GM18498 (cell line): ENCODE results near the gene LYRM4.
"Not testable (repeated sequence)": the region's sequence is repeated elsewhere in the genome, so short reads cannot be mapped to it uniquely, and the experiment has no call there.

ENCODE experiments used
- ATAC-seq: cut with Tn5 transposase; IDR thresholded peaks from one replicate; pipeline ENCODE4 v1.9.1; 2021; ENCODE audit warnings: mild to moderate bottlenecking, moderate library complexity; ENCODE audit not compliant: unreplicated experiment

Gene LYRM4

GRCh38 chr6:5125152-5126006, 135.4 kb downstream of the LYRM4 start:
- no peak for ATAC-seq

- no peak for ATAC-seq
These were observed 136.2 kb downstream of the LYRM4 start for GRCh38 chr6:5124526-5124925.

DNA sequence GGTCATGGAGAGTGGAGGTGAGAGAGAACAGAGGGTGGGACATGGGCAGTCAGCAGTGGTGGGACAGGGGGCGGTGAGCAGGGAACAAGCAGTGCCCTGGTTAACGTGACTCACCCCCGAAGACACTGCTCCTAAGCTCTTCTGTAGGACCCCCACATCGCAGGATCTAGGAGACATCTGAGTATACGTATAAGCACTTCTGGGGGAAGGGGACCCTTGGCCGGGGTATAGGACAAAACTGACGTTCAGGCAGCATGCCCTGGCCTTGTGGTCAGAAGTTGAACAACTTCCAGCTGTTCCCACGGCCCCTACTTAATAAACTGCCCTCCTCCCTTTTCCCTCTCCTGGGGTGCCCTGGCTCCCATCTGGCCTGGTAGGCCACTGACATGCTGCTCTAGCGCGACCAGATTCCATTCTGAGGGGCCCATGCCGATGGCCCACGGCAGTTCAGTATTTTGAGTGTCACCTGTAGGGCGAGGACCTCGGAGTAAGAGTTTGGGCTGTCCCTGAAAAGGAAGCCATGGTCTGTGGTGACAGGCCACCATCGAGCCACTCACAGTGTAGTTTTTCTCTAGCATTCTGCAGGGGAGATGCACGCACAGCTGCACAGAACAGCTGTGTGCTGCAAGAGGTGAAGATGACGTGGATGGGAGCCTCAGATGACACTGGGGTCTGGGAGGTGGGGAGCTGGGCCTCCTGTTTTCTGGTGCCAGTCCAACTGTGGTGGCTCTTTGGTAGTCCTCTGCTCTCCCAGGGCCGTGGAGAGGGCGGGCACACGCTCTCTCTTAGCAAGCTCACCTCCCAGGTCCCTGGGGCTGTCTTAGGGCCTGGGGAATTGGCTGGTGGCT, 137.2 kb downstream of the LYRM4 start:
- ATAC-seq = no peak

DNA sequence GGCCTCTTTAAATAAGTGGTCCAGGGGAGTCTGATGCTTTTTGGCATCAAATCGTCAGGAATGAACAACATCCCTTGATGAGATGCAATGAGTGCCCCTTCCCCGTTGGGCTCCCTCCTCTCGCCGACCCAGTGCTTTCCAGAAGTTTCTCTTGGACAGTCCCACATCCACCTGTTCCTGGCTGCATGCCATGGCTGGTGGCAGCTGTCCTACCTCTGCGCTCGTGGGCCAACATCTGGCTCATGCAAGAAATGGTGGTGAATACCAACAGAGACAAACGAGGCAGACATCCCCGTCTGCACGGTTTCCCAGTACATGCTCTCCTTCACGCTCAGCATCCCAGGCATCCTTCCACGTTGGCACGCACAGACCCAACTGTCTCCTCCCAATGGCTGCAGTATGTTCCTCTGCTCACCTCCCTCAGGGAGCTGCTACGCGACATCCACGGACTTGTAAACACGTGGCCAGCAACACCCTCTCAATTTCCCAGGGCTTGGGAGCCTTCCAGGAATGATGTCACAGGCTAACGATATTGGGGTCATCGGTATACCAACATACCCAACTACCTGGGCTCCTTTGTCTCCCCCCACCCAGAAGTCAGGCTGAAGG, 138.1 kb downstream of the LYRM4 start:
- no peak for ATAC-seq

DNA sequence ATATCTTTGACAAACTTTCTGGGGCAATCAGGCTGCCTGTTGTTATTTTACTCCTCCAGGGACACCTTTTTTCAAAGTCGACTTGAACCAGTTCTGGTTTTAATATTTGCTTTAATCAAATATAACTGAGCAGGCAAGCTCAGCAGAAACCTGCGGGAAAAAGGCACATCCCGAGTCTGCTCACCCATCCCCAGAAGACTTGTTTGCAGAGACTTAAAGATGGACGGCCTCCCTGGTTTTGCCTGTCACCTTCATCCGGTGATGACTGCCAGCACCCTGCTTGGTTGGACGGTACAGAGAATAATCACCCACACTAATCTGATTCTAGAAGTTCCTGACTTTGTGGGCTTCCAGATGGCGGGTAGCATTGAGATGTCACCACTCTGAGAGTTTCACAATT, 138.8 kb downstream of the LYRM4 start:
- no peak for ATAC-seq

- ATAC-seq = no peak
These were observed 139.3 kb downstream of the LYRM4 start for GRCh38 chr6:5121479-5121878.

DNA sequence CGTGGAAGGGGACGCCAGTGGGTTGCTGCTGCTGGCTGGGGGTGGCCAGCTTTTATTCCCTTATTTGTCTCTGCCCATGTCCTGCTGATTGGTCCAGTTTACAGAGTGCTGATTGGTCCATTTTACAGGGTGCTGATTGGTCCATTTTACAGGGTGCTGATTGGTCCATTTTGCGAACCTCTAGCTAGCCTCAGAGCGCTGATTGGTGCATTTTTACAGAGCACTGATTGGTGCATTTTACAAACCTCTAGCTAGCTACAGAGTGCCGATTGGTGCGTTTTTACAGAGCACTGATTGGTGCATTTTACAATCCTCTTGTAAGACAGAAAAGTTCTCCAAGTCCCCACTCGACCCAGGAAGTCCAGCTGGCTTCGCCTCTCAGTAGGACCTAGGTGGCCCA, 140.2 kb downstream of the LYRM4 start:
- ATAC-seq = not testable (repeated sequence)

DNA sequence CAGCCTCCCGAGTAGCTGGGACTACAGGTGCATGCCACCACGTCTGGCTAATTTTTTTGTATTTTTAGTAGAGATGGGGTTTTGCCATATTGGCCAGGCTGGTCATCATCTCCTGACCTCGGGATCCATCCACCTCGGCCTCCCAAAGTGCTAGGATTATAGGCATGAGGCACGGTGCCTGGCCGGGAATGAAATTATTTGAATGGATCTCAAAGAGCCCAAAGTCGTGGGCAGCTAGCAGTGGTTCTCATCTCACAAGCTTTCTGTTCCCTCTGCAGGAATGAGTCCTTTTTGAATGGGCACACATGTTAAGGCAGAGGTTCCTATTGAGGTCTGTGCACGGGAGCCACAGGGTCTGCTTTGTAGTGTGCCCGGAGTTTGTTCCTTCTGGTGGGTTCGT, 140.7 kb downstream of the LYRM4 start:
- no peak for ATAC-seq

DNA sequence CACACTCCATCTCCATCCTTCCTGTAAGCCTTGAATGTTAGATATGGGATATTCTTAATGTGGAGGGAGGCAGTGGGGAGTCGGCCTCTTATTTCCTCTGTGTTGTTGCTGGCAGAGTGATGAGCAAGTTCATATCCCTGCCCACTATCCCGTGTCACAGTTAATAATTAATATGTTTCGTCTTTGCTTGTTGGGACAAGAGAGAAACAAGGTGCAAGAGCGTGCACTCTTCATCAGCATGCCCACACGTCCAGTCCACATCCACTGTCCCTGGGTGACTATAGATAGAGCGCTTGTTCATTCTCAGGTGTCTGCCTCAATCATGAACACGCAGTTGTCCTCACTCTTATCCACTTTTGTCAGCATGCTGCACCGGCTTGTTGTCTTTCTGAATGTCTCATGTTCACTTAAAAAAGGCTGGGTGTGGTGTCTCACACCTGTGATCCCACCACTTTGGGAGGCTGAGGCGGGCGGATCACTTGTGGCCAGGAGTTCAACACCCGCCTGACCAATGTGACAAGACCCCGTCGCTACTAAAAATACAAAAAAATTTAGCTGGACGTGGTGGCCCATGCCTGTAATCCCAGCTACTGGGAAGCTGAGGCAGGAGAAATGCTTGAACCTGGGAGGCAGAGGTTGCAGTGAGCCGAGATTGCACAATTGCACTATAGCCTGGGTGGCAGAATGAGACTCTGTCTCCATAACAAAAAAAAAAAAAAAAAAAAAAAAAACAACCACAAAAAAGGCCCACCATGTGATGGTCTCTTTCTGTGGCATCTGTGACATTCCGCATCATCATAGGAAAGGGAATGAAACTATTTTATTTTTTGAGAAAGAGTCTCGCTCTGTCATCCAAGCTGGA, 141.4 kb downstream of the LYRM4 start:
- no peak for ATAC-seq

DNA sequence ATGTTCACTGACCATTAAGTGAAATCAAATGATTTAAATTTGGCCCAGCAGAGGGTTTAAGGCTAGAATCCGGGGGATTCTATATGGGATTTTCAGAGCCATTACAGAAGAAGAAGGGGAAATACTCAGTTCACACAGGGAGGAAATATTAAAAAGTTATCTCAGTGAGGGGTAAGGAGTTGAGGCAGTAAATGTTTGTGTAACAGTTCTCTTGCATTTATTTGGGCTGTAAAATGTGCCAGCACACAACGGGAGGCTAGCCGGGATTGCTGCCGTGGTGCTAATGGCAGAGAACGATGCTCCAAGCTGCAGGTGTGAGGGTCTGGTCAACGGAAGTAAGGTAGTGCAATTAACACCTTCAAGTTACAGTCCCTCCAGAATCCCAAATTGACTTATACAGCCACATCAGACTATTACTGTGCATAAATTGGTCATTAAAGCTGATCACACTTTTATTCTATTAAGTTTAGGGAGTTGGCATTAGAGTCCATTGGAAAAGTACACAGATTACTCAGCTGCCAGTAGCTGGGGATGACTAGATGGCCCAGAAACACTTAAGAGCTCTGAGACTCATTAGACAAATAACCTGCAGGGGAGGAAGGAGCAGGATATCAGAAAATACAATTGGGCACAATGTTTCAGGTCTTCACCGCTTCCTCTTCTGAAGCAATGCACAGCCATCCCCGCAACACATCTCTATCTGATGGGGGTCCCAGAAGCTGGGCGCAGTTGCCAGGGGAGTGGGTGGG, 144.3 kb downstream of the LYRM4 start:
- no peak for ATAC-seq

DNA sequence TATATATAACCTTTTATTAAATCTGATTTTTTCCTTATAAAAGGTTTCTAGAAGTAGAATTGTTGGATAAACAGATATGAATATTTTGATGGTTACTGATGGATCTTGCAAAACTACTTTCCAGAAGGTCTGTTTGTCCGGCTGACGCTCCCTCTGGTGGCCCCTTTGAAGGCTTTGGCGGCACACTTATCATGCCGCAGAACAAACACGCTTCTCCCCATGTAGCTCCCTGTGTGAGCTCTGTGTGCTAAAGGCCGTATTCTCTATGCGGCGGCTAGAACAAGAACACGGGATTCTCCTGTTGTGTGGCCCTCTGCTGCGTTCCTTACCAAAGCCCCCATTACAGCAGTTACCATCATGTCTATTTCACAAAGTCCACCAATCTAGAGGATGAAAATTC, 145.6 kb downstream of the LYRM4 start:
- no peak for ATAC-seq

- ATAC-seq = no peak
These were observed 147.7 kb downstream of the LYRM4 start for GRCh38 chr6:5113096-5113495.

- ATAC-seq = no peak
These were observed 148.5 kb downstream of the LYRM4 start for GRCh38 chr6:5112066-5112799.

DNA sequence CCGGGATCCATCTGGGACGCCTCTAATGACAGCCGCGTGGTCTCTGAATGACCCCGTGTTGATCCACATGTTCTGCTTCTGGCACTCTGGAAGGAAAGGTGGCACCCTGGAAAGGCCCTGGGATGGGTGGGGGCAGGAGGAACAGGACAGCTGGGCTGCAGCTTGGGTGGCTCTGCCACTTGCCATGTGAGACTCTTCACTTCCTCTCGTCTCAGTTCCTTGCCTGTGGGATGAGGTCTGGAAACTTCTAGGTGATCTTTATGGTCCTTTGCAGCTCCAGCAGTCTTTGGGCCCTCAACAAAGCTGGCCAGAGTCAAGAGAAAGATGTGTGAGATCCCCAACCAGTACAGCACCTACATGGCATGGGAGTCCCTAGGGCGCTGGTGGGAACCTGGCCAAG, 149.1 kb downstream of the LYRM4 start:
- ATAC-seq = no peak

DNA sequence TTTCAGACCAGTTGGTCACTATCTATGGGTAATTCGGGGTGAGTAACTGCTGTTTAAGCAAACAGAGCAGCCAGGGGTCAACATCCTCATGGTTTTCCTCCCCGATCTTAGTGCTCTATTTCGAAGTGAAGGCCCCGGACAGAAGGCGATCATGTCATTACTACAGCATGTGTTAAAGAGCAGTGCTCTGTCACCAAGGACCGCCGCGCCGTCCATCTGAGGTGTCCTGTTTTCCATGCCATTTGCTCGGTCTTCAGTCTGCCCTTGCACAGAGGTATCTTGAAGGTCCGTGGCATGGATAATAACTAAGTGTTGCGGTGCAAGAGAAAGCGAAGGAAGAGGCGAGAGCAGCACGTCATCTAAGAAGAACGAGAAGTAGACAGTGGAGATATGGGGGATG, 150.5 kb downstream of the LYRM4 start:
- no peak for ATAC-seq

GRCh38 chr6:5109436-5109835, 151.3 kb downstream of the LYRM4 start:
- no peak for ATAC-seq

DNA sequence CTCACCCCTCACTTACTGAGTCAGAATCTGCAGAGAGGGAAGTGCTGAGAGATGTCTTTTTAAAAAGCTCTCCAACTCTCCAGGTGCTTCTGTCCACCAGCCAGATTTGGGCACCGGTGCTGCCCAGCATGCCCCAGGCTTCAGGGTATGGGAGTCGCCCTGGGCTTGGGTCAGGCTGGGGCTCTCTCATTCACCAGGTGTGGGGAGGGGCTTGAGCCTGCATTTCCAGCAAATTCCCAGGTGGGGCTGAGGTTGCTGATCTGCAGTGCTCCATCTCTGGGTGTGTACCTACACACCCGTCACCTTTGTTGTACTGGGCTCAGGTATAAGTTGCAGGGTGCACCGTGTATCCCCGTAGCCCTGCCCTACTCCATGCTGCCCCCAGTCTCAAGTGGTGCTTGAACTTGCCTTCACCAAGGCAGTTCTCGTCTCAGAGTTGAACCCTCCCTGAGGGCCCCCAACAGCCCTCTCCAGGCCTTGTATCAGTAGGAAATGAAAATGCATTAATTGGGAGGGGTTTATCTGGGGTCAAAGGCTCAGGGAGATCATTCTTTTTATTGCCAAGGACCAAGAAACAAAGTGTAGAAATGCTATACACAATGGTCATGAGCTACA, 152.1 kb downstream of the LYRM4 start:
- no peak for ATAC-seq

DNA sequence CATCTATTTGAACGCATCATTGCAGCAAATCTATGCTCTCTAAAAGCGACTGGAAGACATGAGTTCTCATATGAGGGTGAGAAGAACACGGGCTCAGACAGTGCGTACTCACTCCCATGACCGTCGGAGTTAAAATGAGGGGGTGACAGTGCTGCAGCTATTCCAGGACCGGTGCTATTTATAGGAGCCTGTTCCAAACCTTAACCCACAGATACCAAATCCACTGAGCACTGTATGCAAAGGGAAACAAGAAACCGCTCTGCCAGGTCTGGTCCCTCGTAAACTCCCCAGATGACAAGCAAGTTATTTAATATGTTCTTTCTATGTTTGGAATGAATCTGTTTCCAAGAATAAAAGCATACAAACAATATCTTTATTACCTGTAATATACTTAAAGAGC, 152.7 kb downstream of the LYRM4 start:
- no peak for ATAC-seq

DNA sequence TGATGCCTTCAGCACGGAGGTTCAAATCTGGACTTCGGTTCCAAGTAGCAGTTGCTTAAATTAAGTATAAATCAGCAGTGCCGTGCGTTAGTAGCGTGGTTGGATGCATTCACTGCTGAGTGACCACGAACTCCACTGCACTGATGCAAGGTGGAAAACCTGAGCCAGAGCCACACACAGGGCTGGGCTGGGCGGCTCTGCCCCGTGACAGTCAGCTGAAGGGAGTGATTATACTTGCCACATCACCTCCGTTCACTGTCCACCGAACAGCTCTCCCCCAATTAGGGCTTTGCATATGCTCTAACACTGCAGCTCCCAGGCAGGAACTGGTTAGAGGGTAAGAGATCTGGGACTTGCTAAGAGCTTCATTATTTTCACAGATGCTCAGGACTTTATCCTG, 153.4 kb downstream of the LYRM4 start:
- no peak for ATAC-seq
